HG03060 (cell line): ENCODE measurements around the gene DYNC2H1.
"Not testable (repeated sequence)": the region's sequence is repeated elsewhere in the genome, so short reads cannot be mapped to it uniquely, and the experiment has no call there.

Experiments used
- ATAC-seq: cut with Tn5 transposase; IDR thresholded peaks from one replicate; pipeline ENCODE4 v1.9.1; 2021; ENCODE audit warnings: low read depth, moderate number of reproducible peaks; ENCODE audit not compliant: unreplicated experiment

DYNC2H1 gene

DNA sequence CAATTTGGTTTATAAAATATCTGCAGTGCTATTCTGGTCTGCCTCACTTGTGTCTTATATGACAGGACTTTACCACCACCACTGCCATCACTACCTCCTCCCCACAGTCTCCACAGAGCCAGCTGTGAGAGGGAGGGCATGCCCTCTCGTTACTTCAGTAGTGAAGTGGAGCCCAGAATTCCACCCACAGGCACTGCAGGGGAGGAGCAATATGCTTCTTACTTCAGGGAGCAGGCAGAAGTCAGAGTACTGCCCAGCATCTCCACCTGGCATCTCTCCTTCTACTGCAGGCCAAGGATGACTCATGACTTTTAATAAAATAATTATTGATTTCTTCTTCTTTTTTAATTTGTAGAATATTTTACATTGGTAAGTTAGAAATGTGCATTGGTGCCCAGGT, 255.5 kb downstream of the DYNC2H1 start:
- no peak for ATAC-seq

DNA sequence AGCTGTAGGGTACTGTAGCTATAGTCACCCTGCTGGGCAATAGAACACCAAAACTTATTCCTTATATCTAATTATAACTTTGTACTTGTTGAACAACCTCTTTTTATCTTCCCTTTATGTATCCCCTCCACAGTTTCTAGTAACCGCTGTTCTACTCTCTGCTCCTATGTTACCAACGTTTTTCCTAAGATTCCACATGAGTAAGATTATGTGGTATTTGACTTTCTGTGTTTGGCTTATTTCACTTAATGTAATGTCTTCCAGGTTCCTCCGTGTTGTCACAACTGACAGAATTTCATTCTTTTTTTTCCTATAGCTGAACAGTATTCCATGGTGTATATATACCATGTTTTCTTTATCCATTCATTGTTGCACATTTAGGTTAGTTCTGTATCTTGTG, 258.4 kb downstream of the DYNC2H1 start:
- ATAC-seq = no peak

DNA sequence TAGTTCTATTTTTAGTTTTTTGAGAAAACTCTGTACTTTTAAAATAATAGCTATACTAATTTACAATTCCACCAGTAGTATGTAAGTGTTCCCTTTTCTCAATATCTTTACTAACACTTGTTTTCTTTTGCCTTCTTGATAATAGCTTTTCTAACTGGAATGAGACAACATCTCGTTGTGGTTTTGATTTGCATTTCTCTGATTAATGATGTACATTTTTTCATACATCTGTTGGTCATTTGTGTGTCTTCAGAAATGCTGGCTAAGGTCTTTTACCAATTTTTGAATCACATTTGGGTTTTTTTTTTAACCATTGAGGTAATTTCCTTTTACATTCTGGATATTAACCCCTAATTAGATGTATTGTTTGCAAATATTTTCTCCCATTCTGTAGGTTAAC, 258.9 kb downstream of the DYNC2H1 start:
- ATAC-seq = no peak

DNA sequence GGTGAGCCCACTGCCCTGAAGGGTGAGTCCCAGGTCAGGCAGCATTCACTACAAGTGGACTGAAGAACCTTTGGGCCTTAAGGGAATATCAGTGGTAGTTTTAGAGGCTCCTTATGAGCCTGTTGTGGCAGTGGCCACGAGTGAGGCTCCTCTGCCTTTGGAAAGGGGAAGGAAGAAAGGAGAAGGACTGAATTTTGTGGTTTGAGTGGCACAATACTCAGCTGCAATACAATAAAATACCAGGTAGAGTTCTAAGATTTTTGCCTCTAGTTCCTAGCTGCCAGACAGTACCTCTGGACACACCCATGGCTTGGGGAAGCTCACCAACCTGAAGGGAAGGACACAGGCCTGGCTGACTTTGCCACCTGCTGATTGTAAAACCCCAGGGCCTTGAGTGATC, 260.9 kb downstream of the DYNC2H1 start:
- no peak for ATAC-seq

DNA sequence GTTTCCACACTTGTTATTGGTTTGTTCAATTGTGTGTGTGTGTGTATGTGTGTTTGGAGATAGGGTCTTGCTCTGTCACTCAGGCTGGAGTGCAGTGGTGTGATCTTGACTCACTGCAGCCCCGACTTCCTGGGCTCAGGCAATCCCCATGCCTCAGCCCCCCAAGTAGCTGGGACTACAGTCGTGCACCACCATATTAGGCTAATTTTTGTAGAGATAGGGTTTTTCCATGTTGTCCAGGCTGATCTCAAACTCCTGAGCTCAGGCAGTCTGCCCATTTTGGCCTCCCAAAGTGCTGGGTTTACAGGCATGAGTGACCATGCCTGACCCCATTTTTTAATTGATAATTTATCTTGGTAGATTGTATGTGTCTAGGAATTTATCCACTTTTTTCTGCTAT, 263.7 kb downstream of the DYNC2H1 start:
- no peak for ATAC-seq

DNA sequence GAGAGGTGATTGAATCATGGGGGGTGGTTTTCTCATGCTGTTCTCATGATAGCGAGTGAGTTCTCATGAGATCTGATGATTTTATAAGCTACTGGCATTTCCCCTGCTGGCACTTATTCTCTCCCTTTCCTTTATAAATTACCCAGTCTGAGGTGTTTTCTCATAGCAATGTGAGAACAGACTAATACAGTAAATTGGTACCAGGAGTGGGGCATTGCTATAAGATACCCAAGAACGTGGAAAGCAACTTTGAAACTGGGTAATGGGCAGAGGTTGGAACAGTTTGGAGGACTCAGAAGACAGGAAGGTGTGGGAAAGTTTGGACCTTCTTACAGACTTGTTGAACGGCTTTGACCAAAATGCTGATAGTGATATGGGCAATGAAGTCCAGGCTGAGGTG, 265.0 kb downstream of the DYNC2H1 start:
- not testable (repeated sequence) for ATAC-seq

DNA sequence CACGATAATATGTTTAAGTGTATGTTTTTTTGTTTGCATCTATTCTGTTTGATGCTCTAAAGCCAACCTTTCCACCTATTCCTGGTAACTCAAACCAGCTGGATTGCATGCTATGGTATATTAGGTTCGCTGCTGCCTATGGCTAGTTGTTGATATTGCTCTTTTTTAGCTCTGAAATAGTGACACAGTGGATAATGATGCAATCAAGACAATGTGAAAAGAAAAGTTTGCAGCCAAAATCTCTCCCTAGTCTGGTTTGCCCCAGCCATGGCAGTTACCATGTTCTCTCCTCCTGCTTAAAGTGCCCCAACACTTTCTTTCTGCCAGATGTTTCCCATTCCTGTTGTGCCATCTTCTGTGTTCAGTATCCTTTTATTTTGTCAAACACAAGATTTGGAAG, 269.7 kb downstream of the DYNC2H1 start:
- ATAC-seq = no peak

DNA sequence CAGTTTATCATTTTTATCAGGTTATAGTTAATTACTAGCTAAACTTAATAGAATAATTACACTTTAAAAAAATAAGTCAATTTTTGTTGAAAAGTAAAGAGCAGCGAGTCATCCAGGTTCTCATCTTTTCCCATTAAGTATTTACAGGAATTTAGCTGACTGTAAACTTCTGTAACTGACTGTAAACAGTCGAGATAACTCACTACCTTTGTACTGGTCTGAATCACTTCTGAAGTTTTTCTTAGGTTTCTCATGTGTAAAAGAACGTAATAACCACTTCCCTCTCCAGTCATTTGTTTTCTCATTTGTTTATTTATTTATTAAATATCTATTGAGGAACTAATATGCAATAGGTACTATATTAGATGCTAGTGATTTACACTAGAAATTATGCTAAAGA, 270.8 kb downstream of the DYNC2H1 start:
- ATAC-seq = no peak

DNA sequence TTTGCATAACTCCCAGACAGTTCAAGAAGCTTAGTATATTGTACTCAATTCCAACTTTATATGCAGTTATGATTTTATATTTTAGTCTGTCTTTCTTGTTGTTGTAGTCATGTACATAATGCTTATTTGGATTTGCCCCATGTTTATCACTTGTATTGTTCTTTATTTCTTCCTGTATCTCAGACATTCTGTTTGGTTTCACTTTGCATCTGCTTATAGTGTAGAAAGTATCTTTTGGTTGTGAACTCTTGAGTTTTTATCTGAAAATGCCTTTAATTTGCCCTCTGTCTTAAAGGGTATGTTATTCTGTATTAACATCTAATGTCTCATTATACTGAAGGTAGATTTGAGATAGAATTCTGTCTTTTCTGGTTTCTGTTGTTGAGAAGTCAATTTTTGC, 275.4 kb downstream of the DYNC2H1 start:
- ATAC-seq = no peak

DNA sequence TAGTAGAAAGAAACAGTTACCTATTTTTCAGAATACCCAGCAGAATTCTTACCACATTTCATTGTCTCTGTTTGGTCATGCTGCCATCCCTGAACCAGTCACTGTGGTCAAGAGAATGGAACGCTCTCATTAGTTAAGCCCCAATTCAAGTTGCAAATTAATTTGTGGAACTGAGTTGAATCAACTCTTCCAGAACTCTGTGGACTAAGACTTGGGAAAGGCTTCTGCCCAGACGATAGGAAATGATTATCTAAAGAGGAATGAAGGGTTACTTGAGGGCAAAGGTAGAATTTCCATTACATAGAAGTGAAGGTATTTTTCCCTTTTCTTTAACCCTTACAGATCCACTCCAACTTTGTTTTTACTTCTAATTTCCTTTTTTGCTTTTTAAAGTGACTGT, 286.4 kb downstream of the DYNC2H1 start:
- ATAC-seq = no peak

DNA sequence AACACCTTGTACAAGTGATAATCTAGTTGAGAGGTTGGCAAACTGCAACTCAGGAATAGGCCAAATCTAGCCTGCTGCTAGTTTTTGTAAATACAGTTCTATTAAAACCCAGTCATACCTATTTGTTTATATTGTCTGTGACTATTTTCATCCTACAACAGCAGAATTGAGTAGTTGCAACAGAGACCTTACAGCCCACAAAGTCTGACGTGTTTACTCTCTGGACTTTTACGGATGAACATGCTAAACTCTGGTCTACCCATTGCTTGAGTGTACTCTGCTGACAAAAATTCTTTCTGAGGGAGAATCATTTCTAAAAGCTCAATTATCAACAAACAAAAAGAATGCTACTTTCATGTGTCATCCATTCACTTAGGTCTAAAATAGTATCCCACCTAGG, 287.0 kb downstream of the DYNC2H1 start:
- no peak for ATAC-seq

DNA sequence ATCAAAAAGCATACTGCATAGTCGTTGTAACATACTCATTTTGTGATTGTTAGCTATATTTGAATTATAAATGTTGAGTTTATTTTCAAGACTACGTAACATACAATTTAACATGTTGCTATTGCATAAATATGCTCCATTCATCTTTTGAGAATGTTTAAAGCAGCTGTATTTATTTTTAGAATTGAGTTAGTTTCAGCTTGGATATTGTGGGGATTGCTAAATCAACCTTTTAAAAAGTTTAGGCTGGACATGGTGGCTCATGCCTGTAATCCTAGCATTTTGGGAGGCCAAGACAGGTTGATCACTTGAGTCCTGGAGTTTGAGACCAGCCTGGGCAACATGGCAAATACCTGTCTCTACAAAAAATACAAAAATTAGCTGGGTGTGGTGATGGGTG, 288.1 kb downstream of the DYNC2H1 start:
- no peak for ATAC-seq

DNA sequence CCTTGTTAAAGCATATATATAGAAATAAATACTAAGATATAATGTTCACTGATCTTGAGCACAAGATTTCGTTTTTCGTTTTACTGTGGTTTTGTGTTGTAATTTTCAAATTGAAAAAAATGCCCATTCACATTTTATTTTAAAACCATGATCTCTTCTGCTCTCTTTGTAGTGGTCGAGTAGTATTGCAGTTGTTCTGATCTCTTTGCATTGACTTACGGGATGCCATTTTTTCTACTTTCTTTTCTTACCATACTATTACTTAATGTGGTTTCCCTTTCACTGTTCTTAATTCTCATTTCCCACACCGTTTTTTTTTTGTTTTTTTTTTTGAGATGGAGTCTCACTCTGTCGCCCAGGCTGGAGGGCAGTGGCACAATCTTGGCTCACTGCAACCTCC, 289.6 kb downstream of the DYNC2H1 start:
- no peak for ATAC-seq

DNA sequence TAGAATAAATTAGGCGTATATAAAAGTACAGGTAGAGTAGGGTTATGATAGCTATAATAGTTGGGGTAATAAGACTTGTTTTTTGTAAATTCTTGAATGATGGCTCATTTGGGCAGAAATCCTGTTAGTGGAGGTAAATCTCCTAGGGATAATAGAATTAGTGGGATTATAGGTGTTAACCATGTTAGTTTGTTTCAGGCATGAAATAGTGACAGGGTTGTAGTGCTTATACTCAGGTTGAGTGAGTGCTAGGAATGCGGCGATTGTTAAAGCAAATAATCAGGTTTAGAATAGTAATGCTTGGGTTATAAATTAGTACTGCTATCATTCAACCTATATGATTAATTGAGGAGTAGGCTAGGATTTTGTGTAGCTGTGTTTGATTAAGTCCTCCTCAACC, 297.1 kb downstream of the DYNC2H1 start:
- ATAC-seq = no peak

DNA sequence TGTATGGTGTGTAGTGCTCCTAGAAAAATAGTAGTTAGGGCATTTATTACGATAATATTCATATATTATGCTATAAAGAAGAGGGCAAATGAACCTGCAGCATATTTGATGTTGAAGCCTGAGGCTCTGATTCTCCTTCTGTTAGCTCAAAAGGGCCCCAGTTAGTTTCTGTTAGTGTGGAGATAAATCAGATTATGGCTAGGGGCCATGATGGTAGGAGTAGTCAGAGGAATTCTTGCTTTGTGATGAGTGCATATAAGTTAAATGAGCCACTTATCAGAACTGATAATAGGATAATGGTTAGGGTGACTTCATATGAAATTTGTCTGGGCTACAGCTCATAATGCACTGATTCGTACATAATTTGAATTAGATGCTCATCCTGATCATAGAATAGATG, 298.4 kb downstream of the DYNC2H1 start:
- ATAC-seq = no peak

DNA sequence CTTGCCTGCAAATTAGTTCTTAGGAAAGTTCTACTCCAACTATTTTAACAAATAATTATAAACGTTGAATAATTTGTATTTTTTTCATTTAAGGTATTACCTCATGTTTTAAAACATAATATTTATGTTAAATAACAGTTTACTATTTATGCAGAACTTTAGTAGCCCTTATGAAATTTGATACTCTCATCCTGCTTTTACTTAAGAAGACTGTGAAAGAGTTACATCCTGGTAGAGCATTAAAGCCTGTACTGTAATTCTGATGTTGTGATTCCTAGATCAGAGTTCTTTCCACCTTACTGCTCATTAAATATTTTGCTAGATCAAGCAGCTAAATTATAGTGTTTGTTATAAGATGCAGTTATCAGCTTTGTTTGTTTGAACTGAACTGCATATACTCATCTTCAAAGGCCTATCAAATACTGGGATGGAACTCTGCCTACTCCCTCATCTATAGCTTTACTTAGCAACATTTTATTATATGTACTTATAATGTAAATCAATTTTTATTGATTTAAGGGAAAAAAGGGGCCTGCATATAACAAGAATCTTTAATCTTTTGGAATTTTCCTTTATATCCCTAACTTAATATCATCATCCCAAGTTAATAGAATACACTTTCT, 304.2 kb downstream of the DYNC2H1 start:
- no peak for ATAC-seq

DNA sequence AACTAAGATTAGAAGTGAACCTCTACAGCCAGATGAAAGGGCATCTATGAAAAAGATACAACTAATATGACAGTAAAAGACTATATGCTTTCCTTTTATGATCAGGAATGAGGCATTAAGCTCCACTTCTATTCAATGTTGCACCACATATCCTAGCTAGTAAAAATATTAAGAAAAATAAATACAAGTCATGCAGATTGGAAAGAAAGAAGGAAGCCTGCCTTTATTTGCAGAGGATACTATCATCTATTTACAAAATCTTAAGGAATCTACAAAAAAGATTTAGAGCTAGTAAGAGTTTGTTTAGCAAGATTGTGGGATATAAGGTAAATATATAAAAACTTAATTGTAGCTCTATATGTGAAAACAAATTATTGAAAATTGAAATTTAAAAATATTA, 308.8 kb downstream of the DYNC2H1 start:
- ATAC-seq = no peak

DNA sequence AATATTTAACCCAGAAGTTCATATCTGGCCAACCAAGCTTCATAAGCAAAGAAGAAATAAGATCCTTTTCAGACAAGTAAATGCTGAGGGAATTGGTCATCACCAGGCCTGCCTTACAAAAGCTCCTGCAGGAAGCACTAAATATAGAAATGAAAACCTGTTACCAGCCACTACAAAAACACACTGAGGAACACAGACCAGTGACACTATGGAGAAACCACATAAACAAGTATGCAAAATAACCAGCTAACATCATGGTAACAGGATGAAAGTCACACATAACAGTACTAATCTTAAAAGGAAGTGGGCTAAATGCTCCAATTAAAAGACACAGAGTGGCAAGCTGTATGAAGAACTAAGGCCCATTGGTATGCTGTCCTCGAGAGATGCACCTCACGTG, 311.4 kb downstream of the DYNC2H1 start:
- ATAC-seq = no peak

DNA sequence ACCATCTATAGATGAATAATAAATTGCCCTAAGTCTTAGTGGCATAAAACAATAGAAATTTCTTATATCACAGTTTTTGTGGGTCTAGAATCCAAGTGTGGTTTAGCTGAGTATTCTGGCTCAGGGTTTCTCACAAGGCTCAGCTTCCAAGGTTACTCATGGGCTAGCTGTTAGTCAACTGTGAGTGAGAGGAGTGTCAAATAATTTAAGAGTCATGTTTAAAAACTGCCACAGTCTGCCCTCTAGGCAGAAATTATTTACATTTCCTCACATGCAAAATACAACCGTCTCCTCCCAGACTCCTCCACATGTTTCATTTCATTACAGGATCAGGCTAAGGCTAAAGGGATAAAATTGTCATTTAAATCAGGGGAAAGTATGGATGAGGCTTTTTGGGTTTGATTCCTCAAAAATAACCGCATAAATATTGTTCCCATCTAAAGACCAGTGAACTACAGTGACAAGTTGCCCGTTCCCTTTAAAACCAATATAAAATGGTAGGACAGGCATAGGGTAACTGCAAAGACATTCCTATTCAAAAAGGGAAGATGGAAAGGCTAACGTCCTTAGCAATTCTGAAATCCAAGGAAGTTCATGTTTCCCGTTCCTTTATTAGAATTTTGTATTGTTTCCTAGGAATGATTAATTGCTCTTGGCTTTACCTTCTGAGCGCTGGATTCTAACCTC, 324.3 kb downstream of the DYNC2H1 start:
- no peak for ATAC-seq

DNA sequence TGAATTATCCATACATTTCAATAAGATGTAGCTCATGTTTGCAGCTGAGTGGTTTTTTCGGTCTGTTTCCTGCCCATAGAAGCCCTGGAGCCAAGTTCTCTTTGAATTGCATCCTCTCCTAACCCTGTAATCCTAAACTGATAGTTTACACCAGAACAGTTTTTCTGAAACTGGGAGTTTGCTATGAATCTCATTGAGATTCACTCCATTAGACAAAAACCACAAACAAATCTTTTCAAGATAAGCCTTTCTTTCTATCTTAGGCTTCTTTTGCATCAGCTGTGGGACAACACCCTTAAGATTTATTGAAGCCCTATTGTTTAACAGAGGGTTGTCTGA, 324.8 kb downstream of the DYNC2H1 start:
- no peak for ATAC-seq

DNA sequence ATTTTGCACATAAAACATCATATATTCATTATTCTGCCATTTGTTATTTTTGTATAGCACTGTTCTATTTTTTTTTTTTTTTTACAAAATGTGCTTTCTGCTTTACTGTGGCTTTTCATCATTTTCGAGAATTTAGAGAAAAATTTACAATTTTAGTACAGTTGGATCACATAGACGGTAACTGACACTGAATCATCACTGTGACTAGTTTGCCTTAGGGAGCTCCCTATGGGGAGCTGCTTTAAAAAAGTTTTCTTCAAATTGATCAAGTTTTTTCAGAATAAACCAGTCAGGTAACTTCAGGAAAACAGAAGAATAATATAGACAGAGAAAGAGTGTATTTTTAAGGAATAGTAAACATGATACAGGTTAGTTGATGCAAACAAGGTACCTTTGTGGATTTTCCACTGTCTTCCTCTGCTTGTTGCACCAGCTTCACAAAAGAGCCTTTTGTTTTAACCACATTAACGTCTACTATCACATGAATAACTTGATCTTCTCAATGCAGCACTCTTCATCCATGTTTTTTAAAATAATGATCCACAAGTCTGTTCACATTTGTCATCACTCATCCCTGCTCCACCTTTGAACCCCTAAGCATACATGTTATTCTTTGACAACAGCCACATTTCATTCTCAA, 327.0 kb downstream of the DYNC2H1 start:
- ATAC-seq = no peak

DNA sequence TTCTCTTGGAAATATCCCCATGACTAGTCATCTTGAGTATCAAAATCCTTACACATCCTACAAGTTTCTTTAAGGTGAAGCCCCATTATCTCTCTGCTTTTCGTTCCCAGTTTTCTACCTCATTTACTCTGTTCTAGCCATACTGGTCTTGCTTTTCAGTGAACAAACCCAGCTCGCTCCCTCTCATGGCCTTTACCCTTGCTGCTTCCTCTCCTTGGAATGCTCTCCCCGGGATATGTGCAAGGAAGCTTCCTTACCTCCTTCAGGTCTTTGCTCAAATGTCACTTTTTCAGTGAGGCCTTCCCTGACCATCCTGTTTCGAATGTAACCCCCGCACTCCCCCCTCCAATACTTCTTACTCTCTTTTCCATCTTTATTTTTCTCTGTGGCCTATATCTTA, 331.8 kb downstream of the DYNC2H1 start:
- ATAC-seq = no peak
